Measurements from ENCODE around the gene C11orf98. TPM values are rescaled to one million over a fixed set of nuclear protein-coding genes. Genes with fewer than 3 reads are reported as not detected.

Gene C11orf98
- total and polyA plus RNA-seq, 2 of the 13 experiments (the other 11 are each of a cell fraction or from before 2014, with no cell fraction given) = 30.4 to 91.8 TPM

DNA sequence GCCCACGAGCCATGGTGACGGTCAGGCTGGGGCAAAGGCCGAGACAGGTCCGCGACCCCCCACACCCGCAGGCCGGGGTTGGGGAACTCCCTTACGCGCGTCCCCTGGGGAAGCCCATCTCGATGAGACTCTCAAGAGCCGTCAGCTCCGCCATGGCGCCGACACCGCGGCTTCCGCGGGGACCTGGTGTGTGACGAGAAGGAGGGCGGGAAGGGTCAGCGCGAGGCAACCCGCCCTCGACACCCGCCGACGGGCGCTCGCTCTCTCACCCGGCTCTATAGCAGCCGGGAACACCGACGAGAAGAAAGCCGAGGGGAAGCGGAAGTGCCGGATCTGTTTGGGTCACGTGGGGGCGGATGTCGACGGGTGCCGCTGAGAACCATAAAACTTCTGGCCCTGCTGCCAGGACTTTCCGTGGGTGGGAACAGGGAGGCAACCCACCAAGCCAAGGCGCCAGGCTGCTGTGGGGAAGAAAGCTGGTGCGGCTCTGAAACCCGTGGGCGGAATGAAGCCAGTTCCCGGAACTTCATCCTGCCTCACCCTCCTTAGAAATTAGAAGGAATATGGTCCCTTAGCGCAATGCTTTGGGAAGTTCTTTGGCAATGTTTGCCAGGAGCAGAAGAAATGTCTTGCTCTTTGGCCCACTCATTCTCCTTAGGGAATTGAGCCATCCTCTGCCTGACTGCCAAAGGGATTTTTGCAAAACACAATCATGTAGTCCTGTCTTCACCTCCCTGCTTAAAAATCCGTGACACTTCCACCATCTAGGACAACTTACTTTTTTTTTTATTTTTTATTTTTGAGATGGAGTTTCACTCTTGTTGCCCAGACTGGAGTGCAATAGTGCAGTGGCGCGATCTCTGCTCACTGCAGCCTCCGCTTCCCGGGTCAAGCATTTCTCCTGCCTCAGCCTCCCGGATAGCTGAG is 14.0 kb upstream of the C11orf98 start, which contains the start of gene UBXN1 (continued):
- TF ChIP-seq GLI4 (CRISPR knock-in tag; IDR thresholded peaks at IDR 0.05; ENCODE audit: borderline replicate concordance) (no peak; the same call in 1 of the 2 replicates), RFXANK (CRISPR knock-in tag; IDR thresholded peaks at IDR 0.05) (no peak), ZNF749 (CRISPR knock-in tag; IDR thresholded peaks at IDR 0.05; ENCODE audit: borderline replicate concordance) (0 out of 2 replicates have a peak, but pooled peaks have one; percentile 21), IKZF4 (CRISPR knock-in tag; IDR thresholded peaks at IDR 0.05; ENCODE audit: borderline replicate concordance, low read depth, not compliant biosample characterization) (peak; percentile 69), HNF4G (IDR thresholded peaks at IDR 0.05; ENCODE audit: borderline replicate concordance, low read depth, low read length) (no peak), HNF4G (CRISPR knock-in tag; IDR thresholded peaks at IDR 0.05; ENCODE audit: borderline replicate concordance, low read depth) (peak; percentile 45; the same call in 1 of the 2 replicates), ZNF777 (CRISPR knock-in tag; IDR thresholded peaks at IDR 0.05) (peak; percentile 88), TMF1 (CRISPR knock-in tag; IDR thresholded peaks at IDR 0.05; ENCODE audit: low read depth) (no peak), TARDBP (CRISPR knock-in tag; IDR thresholded peaks at IDR 0.05) (peak; percentile 86), SSRP1 (CRISPR knock-in tag; IDR thresholded peaks at IDR 0.05) (no peak), NBN (conservative IDR thresholded peaks at IDR 0.05) (no peak), MAFK (conservative IDR thresholded peaks at IDR 0.05 in 1 of 2, IDR thresholded peaks at IDR 0.05 in 1 of 2; ENCODE audit: low read length in 2 of 2) (no peak), POLR2AphosphoS2 (IDR thresholded peaks at IDR 0.05; ENCODE audit: low read depth, low read length) (no peak)
- TF ChIP-seq, protein P1, sequence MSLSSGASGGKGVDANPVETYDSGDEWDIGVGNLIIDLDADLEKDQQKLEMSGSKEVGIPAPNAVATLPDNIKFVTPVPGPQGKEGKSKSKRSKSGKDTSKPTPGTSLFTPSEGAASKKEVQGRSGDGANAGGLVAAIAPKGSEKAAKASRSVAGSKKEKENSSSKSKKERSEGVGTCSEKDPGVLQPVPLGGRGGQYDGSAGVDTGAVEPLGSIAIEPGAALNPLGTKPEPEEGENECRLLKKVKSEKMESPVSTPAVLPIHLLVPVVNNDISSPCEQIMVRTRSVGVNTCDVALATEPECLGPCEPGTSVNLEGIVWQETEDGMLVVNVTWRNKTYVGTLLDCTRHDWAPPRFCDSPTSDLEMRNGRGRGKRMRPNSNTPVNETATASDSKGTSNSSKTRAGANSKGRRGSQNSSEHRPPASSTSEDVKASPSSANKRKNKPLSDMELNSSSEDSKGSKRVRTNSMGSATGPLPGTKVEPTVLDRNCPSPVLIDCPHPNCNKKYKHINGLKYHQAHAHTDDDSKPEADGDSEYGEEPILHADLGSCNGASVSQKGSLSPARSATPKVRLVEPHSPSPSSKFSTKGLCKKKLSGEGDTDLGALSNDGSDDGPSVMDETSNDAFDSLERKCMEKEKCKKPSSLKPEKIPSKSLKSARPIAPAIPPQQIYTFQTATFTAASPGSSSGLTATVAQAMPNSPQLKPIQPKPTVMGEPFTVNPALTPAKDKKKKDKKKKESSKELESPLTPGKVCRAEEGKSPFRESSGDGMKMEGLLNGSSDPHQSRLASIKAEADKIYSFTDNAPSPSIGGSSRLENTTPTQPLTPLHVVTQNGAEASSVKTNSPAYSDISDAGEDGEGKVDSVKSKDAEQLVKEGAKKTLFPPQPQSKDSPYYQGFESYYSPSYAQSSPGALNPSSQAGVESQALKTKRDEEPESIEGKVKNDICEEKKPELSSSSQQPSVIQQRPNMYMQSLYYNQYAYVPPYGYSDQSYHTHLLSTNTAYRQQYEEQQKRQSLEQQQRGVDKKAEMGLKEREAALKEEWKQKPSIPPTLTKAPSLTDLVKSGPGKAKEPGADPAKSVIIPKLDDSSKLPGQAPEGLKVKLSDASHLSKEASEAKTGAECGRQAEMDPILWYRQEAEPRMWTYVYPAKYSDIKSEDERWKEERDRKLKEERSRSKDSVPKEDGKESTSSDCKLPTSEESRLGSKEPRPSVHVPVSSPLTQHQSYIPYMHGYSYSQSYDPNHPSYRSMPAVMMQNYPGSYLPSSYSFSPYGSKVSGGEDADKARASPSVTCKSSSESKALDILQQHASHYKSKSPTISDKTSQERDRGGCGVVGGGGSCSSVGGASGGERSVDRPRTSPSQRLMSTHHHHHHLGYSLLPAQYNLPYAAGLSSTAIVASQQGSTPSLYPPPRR (CRISPR knock-in tag; IDR thresholded peaks at IDR 0.05; ENCODE audit: borderline replicate concordance) = no peak
- TF ChIP-seq, protein P2, sequence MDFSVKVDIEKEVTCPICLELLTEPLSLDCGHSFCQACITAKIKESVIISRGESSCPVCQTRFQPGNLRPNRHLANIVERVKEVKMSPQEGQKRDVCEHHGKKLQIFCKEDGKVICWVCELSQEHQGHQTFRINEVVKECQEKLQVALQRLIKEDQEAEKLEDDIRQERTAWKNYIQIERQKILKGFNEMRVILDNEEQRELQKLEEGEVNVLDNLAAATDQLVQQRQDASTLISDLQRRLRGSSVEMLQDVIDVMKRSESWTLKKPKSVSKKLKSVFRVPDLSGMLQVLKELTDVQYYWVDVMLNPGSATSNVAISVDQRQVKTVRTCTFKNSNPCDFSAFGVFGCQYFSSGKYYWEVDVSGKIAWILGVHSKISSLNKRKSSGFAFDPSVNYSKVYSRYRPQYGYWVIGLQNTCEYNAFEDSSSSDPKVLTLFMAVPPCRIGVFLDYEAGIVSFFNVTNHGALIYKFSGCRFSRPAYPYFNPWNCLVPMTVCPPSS (IDR thresholded peaks at IDR 0.05) = no peak
- TF ChIP-seq, protein P3, sequence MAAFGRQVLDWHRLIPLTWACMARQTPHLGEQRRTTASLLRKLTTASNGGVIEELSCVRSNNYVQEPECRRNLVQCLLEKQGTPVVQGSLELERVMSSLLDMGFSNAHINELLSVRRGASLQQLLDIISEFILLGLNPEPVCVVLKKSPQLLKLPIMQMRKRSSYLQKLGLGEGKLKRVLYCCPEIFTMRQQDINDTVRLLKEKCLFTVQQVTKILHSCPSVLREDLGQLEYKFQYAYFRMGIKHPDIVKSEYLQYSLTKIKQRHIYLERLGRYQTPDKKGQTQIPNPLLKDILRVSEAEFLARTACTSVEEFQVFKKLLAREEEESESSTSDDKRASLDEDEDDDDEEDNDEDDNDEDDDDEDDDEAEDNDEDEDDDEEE (CRISPR knock-in tag; IDR thresholded peaks at IDR 0.05) = 0 out of 2 replicates have a peak, but pooled peaks have one; percentile 51
- TF ChIP-seq, protein P4, sequence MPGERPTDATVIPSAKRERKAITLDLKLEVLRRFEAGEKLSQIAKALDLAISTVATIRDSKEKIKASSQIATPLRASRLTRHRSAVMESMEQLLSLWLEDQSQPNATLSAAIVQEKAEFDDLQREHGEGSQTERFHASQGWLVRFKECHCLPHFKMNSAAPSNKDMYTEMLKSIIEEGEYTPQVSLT (CRISPR knock-in tag; IDR thresholded peaks at IDR 0.05; ENCODE audit: borderline replicate concordance, low read depth) = no peak
- TF ChIP-seq, protein P5, sequence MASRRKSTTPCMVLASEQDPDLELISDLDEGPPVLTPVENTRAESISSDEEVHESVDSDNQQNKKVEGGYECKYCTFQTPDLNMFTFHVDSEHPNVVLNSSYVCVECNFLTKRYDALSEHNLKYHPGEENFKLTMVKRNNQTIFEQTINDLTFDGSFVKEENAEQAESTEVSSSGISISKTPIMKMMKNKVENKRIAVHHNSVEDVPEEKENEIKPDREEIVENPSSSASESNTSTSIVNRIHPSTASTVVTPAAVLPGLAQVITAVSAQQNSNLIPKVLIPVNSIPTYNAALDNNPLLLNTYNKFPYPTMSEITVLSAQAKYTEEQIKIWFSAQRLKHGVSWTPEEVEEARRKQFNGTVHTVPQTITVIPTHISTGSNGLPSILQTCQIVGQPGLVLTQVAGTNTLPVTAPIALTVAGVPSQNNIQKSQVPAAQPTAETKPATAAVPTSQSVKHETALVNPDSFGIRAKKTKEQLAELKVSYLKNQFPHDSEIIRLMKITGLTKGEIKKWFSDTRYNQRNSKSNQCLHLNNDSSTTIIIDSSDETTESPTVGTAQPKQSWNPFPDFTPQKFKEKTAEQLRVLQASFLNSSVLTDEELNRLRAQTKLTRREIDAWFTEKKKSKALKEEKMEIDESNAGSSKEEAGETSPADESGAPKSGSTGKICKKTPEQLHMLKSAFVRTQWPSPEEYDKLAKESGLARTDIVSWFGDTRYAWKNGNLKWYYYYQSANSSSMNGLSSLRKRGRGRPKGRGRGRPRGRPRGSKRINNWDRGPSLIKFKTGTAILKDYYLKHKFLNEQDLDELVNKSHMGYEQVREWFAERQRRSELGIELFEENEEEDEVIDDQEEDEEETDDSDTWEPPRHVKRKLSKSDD (CRISPR knock-in tag; IDR thresholded peaks at IDR 0.05; ENCODE audit: low read depth) = no peak

Data from HepG2 (cell line).